Tongue (tissue), 2 donors: ENCODE measurements around the gene CHRM4. TPM values are rescaled to one million over a fixed set of nuclear protein-coding genes. Genes with fewer than 3 reads are reported as not detected.

Experiments
- DNase-seq: peaks from one replicate; pipeline ENCODE4 v3.0.0-alpha.2; 2015
- total RNA-seq: library from RNA; depleted of rRNA; stranded (reverse); fragments of >200 nt; gene quantifications from one replicate; pipeline ENCODE4 v1.2.3, GENCODE V29; 2014

The CHRM4 gene
- total RNA-seq, 1 donor from 2014 or later, result not detected

DNA sequence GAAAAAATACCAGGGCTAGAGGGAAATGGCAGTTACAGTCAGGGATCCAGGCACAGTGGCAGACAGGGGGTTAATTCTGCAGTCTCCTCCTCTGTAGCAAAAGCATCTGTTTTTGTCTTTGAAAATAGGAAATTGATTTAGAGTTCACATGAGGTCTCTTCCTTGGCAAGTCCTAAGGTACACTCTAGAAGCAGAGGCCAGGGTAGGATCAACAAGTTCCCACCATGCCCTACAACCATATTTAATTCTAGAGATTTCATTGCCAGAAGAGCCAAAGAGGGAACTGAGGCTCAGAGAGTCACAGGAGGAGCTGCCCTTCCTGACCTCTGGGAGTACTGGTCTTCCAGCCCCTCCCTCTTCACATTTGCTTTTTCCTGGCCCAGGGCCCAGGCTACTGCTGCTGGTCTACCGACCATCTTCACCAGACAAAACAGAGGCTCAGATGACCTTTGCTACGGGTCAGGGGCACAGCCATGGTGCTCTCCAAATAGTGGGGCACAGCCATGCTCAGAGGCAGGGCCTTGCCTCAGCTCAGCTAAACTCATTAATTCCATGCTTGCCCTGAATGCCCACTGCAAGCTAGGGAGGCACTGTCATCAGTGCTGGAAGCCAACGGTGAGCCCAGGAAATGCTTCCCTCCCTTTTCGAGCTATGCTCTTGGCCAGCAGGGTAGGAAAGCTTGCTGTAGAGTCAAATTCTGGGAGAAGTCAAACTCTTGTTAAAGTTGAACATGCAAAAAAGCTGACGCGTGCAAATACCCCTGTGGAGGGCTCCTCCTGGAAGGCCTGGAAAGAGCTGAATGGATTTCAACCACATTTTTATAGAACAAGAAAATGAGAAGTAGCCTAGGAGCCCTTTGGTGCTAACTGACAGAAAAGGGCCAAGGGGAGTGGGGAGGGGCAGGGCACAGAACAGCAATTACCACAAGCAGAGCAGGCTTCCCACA, 11.7 kb upstream of the CHRM4 start:
- DNase-seq, result no peak

DNA sequence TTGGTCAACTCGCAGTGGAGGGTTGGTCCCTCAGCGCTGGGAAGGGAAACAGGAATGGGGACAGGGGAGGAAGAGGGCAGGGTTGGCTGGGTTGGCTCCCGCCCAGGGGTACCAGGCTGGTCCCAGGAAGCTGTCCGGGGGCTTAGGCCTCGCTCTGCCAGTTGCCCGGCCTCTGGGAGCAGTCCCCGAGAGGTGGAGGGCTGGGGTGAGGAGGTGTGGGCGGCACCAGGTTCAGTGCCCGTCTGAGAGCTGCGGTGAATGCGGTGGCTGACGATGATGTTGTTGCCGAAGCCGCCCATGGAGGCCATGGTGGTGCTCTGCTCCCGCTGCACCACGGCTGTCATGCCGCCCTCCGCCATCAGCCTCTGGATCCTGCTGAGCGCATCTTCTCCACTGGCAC, 6.0 kb upstream of the CHRM4 start:
- no peak for DNase-seq

DNA sequence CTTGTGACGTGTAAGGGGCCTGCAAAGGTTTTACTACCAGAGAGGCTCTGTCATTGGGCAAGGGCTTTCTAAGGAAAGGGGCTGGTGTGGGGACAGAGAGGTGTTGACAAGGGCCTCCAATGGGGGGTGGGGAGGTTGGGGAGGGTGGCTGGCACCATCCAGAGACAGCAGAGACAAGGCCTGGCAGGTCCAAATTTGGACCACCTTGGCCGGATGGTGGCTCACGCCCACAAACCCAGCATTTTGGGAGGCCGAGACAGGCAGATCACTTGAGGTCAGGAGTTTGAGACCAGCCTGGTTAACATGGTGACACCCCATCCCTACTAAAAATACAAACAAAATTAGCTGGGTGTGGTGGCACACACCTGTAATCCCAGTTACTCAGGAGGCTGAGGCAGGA, 2.2 kb upstream of the CHRM4 start:
- no peak for DNase-seq

DNA sequence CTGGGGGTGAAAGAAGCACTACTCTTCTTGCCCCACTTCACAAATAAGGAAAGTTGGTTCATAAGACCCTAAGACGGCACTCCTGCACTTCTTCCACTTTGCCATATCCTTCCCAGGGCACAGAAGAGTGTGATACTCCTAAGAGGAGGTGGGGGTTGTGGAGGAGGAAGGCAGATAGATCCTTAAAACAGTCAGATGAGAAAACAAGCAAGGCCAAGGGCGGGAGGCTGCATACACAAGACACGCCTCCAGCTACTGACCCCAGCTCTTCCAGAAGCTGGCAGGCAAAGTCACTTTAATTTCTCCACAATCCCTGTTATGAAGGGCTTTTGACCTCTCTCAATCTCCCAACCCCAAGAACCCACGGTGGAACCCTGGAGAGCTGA, 1.6 kb upstream of the CHRM4 start:
- no peak for DNase-seq

DNA sequence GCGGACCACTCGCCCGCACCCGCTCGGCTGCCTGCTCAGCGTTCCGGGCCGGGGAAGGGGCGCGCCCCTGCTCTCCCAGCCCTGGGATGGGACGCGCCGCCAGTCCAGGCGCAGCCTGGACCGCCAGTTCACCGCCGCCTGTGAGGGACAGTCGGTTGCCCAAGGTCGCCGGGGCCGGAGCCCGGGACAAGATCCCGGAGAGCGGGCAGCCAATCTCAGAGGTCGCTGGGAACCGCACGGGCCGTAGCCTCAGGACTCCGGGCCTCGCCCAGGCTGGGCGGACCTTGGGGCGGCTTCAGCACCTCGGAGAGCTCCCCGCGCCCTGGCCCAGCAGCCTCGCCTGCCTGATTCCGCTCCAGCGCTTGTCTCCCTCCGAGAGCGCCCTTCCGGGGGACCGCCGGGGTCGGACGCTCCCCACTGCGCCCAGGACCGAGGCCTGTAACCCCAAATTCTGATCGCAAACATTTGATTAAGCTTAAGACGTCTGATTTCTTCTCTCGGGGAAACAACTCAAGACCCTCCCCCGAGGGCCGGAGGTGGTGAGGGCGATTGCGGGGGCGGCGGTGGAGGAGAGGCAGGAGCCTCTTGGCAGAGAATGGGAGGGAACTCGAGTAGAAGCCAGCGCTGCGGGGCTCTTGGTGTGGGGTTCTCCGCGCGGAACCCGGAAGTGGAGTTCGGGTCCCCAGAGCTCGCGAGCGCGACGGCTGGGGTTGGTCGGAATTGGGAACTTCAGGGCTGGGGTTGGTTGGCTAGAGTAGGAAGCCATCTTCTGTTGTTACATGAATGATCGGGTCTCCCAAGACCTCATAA, 1.1 kb upstream of the CHRM4 start:
- peak; percentile 93 for DNase-seq

DNA sequence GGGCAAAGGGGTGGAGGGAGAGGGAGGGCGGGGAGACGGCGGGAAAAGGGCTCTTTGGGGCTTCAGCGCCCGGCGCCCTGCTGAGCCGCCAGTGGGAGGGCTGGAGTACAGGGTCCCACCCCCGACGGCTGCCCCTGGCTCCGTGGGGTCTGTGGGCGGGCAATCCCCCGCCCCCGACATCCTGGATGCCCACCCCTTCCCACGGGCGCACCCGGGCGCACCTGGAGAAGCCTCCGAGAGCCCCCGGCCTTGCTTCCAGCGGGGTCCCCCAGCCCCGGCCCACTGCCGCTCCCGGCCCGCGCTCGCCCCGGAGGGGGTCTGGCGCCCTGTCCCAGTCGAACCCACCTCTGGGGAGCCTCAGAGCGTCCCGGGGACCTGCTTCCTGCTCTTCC, 394 bp downstream of the CHRM4 start:
- DNase-seq, result no peak

DNA sequence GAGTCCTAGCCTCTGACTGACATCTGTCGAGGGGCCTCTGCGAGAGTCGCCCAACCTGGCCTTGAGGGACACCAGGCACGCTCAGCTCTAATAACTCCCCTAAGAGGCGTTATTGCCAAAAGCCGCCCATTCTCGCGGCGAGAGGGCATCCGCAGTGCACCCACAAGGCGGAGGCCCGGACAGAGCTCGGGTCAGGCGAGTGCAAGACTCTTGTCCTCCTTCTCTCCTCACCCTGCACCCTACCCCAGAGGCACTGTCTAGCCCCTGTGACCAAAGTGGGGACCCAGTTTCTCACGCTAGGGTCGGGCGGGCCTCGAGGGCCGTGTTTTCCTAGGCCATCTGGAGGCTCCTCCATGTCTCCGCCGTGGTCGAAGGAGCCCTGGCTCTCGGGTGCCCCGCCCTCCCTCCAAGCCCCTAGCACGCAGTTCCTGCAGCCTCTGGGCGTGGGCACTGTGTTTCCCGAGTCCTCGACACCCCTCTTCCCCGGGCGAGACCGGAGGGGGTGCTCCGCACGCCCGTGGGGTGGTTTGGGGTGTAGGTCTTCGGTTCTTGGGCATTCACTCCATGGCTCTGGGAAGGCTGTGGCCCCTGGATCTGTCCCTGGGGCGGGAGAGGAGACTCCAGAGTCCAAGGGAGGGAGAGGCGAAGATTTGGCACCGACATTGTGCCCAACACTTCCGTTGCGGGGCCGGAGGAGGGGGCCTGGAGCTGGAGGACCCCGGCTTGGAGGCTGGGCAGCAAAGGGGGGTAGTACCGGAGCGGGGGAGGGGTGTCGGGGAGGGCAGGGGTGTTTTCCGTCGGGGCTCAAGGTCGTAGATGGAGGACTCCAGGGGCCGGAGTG, 1.0 kb downstream of the CHRM4 start:
- DNase-seq, result no peak

DNA sequence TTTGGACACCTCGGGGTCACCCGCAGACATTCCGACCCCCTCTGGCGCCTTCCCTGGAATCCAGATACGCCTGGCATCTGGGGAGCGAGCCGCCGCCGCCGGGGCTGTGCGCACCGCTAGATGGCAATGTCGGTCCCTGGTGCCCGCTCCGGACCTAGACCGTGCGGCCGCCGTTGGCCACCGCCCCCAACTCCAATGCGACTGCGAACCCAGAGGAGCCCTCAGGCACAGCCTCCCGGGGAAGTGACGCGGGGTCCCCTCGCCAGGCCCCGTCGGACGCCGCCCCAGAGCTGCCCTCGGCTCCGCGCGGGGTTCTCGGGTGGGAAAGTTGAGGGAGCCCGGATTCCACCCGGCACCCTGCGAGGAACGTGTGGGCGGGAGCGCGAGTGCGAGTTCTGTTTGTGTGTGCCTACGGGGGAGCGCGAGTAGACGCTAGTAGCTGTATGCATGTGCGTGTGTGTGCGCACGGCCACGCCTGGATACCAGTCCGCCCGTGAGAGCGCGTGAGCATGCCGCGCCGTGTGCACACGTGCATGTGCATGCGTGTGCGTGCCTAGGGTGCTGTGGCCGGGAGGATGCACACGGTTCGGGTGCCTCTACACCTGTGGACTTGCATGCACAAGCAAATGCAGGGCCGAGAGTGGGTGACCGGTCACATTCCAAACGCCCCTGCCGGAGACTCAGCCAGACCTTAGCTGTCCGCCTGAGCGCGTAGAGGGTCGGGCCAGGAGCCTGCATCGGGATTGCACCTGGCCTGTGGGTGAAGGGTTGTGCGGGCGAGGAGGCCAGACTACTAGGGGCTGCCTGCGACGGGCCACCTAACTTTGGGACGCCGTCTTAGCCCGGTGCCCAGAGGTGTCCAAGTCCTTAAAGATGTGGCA, 1.9 kb downstream of the CHRM4 start:
- DNase-seq, result peak; percentile 77

DNA sequence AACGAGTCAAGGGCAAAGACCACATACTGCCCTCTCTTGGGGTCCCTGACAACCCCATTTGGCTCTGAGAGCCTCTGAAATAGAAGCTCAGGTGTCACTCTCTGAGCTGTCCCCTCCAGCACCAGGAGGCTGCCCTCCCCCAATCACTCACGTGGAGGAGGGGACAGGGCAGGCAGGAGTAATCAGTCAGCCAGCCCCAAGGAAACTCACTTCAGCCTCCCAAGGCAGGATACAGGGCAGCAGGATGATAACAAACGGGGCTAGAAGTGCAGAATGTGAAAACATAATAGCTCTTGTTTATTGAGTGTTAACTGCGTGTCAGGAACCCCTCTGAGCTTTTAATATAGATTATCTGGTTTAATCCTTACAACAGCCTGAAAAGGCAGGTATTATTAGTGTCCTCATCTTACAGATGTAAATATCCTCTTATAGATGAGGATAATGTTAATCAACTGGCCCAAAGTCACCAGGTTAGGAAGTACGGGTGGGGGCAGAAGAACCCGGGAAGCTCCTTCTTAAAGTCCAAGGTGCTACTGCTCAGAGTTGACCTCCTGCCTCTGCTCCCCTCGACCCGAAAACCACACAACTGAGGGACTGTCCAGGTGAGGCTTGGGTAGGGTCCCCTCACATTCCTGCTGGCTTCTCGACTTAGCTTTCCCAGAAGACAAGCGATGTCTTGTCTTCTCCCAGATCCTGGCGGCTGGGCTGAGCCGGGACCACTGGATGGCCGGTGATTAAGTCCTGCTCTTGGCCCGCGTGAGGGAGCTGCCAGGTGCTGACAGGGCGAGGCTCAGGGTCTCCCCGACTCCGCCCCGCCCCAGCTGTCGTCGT, 2.7 kb downstream of the CHRM4 start:
- no peak for DNase-seq

DNA sequence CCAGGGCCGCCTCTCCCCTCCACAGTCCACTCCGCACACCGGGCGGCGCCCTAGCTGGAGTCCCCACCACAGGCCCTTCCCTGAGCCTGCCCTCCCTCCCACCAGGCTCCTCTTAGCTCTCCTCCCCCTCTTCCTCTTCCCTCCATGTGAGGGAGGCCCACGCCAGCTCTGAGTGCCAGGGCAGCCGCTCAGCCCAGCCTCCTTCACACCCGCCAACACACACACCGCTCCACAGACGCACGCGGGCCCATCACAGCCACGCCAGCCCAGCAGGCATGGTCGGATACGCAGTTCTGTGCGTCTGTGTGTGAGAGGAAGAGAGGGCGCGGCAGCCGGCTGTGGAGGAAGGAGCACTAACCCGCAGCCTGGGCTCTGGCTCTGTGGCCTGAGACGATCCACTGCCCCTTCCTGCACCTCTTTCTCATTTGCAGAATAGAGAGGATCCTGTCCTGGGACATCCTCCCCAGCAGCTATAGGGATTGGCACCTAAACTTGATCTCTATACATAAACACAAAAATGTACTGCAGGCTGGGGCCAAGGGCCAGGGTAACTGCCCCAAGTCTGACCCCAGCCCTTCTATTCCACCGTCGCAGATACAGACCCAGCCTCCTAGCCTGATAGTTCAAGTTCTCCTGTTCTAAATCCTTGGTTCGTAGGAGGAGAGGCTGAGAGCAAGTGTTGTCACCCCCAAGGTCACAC, 3.5 kb downstream of the CHRM4 start:
- DNase-seq, result no peak

DNA sequence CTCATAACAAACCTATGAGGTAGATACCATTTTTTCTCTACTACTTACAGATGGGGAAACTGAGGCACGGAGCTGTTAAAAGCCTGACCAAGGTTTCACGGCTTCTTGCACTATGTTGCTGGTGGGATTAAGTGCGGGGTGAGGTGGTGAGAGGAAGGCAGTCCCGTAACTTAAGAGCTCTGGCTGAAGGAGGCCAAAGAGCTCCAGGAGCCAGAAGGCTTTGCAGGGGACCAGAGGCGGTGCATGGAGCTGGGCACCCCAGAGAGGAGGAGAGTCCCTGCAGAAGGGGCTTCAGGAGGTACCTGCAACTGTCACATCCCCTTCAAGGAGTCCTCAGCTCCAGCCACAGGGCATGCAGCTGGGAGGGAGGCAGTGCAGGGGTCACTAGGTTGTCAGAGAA, 4.1 kb downstream of the CHRM4 start:
- no peak for DNase-seq

DNA sequence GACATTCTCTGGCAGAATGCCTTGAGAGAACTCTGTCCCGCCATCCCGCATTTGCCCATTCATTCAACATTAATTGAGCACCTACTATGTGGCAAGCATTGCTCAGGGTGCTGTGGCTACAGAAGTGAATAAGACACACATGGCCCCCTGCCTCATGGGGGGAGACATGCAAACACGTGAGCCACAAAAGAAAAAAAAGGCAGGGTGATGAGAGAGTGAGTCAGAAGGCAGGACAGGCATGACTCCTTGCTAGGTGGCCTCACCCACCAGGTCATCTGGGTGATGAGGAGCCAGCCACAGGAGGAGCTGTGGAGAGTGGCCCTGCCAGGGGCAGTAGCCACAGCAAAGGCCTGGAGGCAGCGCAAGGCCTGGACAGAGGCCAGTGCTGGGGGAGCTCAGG, 4.9 kb downstream of the CHRM4 start:
- DNase-seq, result no peak

DNA sequence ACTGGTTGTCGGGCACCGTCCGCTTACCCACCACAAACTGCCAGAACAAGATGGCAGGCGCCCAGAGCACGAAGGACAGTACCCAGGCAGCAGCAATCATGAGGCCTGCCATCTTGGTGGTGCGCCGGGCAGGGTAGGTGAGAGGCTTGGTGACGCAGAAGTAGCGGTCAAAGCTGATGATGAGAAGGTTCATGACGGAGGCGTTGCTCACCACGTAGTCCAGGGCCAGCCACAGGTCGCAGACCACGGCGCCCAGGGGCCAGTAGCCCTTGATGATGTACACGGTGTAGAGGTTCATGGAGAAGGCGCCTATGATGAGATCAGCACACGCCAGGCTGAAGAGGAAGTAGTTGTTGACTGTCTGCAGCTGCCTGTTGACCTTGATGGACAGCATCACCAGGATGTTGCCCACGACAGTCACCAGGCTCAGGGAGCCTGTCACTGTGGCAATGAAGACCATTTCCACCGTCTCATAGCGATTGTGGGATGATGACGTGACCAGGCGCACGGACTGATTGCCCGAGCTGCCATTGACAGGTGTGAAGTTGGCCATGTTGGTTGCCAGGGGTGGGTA, 5.5 kb downstream of the CHRM4 start:
- DNase-seq, result no peak

DNA sequence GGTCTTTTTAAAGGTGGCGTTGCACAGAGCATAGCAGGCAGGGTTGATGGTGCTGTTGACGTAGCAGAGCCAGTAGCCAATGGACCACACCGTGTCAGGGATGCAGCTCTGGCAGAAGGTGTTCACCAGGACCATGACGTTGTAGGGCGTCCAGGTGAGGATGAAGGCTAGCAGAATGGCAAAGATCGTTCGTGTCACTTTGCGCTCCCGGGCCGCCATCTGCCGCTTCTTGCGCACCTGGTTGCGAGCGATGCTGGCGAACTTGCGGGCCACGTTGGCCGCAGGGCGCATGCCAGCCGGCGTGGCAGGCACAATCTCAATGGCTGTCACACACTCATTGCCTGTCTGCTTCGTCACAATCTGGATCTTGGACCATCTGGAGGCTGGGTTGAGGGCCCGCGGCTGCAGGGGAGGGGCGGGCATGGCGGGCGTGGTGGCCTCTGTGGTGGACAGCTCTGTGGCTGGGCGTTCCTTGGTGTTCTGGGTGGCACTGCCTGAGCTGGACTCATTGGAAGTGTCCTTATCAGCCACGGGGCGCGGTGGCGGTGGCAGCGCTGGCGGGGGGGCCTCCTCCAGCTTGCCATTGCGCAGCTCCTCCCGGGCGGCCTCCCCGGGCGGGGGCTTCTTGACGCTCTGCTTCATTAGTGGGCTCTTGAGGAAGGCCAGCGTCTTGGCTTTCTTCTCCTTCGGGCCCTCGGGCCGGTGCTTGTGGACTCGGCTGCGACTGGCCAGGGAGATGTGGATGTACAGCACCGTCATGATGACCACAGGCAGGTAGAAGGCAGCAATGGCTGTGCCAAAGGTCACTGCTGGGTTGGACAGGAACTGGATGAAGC, 6.2 kb downstream of the CHRM4 start:
- no peak for DNase-seq

DNA sequence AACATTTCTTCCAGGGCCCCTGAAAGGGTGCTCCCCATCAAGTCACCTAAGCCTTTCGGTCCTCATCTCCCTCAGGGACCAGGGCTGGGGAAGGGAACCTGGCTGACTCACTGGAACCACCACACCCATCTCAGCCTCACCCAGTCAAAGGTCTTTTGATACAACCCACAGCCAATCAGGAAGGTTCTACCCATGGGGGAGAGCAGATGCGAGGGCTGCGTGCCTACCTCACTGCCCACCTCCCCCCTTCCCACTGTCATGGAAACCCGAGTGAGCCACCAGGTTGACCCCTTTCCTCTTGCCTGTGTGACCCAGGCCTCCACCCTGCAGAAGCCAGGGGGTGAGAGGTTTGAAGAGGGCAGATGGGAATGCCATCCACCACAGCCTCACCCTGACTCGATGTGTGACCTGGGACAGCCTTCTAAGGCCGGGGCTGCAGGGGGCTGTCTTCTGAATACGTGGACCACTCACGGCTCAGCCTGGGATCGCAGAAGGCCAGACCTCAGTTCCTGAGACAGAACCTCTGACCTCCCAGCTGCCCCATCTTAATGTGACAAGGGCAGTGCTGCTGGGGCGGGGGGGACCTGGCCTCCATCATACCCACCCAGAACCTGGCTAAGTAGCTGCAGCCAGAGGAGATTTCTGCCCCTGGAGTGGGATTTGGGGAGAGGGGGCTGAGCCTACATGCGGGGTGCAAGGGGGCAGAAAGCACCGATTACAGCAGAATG, 7.4 kb downstream of the CHRM4 start:
- DNase-seq, result no peak

DNA sequence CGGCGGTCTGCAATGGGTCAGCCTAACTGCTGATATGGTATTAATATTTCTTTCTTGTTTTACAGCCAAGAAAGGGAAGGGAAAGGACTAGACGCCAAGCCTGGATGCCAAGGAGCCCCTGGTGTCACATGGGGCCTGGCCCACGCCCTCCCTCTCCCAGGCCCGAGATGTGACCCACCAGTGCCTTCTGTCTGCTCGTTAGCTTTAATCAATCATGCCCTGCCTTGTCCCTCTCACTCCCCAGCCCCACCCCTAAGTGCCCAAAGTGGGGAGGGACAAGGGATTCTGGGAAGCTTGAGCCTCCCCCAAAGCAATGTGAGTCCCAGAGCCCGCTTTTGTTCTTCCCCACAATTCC, 8.2 kb downstream of the CHRM4 start:
- DNase-seq, result no peak

DNA sequence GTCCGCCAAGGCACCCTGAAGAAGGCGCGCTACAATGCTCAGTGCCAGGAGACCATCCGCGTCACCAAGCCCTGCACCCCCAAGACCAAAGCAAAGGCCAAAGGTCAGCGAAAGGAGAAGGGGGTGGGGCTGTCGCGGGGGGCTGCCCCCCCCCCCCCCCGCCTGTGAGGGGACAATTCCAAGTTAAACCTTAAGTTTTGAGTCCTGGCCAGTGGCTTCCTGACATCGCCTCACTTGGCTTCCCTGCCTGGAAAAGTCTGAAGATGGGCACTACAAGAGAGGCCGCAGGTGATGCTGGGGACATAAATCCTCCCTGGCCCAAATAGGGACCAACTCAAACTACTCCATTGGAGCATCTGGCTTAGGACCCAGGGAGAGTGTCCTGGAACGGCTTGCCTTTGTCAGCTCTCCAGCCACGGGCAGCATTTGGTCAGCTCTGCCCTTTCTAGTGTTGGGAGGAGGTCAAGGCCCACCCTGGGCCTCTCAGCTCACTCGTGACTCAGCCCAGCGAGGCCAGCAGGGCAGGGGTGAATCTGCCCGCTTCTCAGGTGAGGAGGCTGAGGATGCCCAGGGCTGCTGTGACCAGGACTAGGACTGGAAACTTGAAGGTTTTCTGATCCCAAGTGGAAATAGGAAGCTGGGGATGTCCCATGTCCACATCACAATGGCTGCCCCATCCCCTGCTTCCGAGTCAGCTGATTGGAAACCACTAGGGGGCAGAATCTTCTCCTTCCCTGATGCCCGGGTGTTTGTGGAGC, 8.8 kb downstream of the CHRM4 start:
- DNase-seq, result no peak
